Peyer's patch (tissue), 4 donors: ENCODE data around the gene OSBPL3.

ENCODE experiments used
- POLR2A ChIP-seq, 2 donors: fragments of 450-650 bp; IDR thresholded peaks; one replicate each; pipeline ENCODE4 v1.5.1; 2017; ENCODE audit warnings: antibody characterized with exemption in 2 of 2, mild to moderate bottlenecking in 2 of 2, moderate library complexity in 2 of 2
- TF ChIP-seq, protein P1 (sequence below), 6 experiments: fragments of 450-650 bp in 4 of 6; fragments of 200-600 bp in 2 of 6; sonication (generic) in 1 of 6; IDR thresholded peaks; one replicate each; pipeline ENCODE4 v1.5.1; 2017 to 2019; ENCODE audit warnings: antibody characterized with exemption in 6 of 6, mild to moderate bottlenecking in 3 of 6, moderate library complexity in 1 of 6

- no peak for TF ChIP-seq POLR2A (IDR thresholded peaks at IDR 0.05)
- TF ChIP-seq, protein P1, sequence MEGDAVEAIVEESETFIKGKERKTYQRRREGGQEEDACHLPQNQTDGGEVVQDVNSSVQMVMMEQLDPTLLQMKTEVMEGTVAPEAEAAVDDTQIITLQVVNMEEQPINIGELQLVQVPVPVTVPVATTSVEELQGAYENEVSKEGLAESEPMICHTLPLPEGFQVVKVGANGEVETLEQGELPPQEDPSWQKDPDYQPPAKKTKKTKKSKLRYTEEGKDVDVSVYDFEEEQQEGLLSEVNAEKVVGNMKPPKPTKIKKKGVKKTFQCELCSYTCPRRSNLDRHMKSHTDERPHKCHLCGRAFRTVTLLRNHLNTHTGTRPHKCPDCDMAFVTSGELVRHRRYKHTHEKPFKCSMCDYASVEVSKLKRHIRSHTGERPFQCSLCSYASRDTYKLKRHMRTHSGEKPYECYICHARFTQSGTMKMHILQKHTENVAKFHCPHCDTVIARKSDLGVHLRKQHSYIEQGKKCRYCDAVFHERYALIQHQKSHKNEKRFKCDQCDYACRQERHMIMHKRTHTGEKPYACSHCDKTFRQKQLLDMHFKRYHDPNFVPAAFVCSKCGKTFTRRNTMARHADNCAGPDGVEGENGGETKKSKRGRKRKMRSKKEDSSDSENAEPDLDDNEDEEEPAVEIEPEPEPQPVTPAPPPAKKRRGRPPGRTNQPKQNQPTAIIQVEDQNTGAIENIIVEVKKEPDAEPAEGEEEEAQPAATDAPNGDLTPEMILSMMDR (IDR thresholded peaks at IDR 0.05) = no peak
Observed at GRCh38 chr7:24975172-24975571, 4.8 kb downstream of the OSBPL3 start.
